C4-2B (cell line): ENCODE data around the gene P2RY1.

Experiments used
- ZFX ChIP-seq: fragments of 450-650 bp; IDR thresholded peaks from 2 replicates; pipeline ENCODE4 v1.6.1; 2017
- TF ChIP-seq, protein P1 (sequence below): fragments of 450-650 bp; conservative IDR thresholded peaks from 2 replicates; pipeline ENCODE4 v1.5.1; 2017; ENCODE audit warnings: mild to moderate bottlenecking

DNA sequence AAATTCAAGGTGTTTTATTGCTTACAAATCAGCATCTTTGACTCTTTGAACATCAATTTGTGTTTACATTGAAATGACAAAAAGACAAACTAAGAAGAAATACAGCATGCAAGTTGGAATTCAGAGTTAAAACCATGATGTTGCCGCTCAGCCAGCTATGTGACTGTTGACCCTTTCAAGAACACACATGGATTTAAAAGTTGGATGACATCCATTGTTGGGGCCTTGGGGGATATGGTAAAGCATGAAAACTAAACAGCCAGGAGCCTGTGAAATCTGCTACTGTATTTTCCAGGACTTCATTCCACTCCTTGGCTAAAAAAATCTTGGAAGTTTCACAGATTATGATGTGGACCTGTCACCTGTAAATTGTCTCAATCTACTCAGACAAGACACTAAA is 4.6 kb downstream of the P2RY1 start:
- TF ChIP-seq, protein P1, sequence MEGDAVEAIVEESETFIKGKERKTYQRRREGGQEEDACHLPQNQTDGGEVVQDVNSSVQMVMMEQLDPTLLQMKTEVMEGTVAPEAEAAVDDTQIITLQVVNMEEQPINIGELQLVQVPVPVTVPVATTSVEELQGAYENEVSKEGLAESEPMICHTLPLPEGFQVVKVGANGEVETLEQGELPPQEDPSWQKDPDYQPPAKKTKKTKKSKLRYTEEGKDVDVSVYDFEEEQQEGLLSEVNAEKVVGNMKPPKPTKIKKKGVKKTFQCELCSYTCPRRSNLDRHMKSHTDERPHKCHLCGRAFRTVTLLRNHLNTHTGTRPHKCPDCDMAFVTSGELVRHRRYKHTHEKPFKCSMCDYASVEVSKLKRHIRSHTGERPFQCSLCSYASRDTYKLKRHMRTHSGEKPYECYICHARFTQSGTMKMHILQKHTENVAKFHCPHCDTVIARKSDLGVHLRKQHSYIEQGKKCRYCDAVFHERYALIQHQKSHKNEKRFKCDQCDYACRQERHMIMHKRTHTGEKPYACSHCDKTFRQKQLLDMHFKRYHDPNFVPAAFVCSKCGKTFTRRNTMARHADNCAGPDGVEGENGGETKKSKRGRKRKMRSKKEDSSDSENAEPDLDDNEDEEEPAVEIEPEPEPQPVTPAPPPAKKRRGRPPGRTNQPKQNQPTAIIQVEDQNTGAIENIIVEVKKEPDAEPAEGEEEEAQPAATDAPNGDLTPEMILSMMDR: no peak
- no peak for TF ChIP-seq ZFX
